Lower leg skin (tissue), 4 donors: ENCODE measurements around the gene PVR. TPM values are rescaled to one million over a fixed set of nuclear protein-coding genes. Genes with fewer than 3 reads are reported as not detected.

Source experiments
- DNase-seq, 2 donors: peaks; one replicate each; pipeline ENCODE4 v3.0.0-alpha.2; 2019; ENCODE audit warnings: low spot score in 2 of 2
- H3K4me3 ChIP-seq: fragments of 200-600 bp; sonication (generic); 2 replicates; pipeline ENCODE4 v1.5.1; 2017; ENCODE audit warnings: mild to moderate bottlenecking, low read depth; ENCODE audit not compliant: poor library complexity, severe bottlenecking
- POLR2A ChIP-seq, 2 donors: fragments of 450-650 bp; IDR thresholded peaks; one replicate each; pipeline ENCODE4 v1.6.1; 2016 to 2017; ENCODE audit warnings: antibody characterized with exemption in 2 of 2, mild to moderate bottlenecking in 1 of 2, moderate library complexity in 1 of 2
- WGBS, 2 donors: methylation state at CpG; one replicate each; pipeline ENCODE4 v1.1.5; 2018; 5-methylcytosine and 5-hydroxymethylcytosine counted together
- intact Hi-C: fragments of 100-400 bp; cut with DNase I; formaldehyde crosslinking; loops from one replicate; pipeline ENCODE4 v1.15.0; 2023; ENCODE audit warnings: low total_unique reads
- total RNA-seq, 4 donors: library from RNA; depleted of rRNA; stranded (reverse); fragments of >200 nt; gene quantifications; one replicate each; pipeline ENCODE4 v1.1.0, GENCODE V29; 2016
- TF ChIP-seq, protein P1 (sequence below), 3 donors: fragments of 450-650 bp; IDR thresholded peaks; one replicate each; pipeline ENCODE4 v1.5.1; 2016; ENCODE audit warnings: antibody characterized with exemption in 3 of 3, mild to moderate bottlenecking in 3 of 3, moderate library complexity in 2 of 3

Gene PVR
- total RNA-seq, 4 donors from 2014 or later: 9.9 to 14.3 (median 12.1) TPM

DNA sequence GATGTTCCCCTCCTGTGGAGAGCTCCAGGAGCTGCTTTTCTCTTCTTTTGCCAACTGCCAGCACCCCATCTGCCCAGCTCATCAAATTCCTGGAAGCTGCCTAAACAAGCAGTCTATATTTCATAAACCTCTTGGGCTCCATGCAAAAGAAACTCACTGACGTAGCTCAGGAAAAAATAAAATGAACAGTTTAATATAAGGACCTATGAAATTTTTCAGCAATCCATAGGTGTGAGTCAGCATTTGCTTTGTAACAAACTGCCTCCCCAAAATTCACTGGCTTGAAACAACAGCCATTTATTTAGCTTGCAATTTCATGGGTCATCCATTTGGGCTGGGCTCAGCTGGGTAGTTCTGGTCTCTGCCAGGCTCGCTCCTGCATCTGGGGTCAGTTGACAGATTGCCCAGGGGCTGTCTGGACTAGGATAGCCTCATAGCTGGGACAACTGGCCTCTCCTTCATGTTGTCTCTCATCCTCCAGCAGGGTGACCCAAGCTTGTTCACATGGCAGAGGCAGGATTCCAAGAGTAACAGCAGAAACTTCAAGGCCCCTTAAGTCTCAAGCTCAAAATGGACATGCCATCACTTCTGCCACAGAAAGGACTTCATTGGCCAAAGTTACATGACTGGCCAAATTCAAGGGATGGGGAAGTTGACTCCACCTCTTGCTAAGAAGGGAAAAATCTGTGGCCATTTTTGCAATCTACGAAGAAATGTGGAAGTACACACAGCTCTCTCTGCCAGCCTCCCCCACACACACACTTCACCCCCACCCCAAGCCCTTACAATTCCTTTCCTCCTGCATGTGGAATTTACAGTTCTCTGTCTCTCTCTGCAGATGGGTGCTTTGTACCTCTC, 7.9 kb upstream of the PVR start:
- TF ChIP-seq POLR2A (IDR thresholded peaks at IDR 0.05): no peak
- TF ChIP-seq, protein P1, sequence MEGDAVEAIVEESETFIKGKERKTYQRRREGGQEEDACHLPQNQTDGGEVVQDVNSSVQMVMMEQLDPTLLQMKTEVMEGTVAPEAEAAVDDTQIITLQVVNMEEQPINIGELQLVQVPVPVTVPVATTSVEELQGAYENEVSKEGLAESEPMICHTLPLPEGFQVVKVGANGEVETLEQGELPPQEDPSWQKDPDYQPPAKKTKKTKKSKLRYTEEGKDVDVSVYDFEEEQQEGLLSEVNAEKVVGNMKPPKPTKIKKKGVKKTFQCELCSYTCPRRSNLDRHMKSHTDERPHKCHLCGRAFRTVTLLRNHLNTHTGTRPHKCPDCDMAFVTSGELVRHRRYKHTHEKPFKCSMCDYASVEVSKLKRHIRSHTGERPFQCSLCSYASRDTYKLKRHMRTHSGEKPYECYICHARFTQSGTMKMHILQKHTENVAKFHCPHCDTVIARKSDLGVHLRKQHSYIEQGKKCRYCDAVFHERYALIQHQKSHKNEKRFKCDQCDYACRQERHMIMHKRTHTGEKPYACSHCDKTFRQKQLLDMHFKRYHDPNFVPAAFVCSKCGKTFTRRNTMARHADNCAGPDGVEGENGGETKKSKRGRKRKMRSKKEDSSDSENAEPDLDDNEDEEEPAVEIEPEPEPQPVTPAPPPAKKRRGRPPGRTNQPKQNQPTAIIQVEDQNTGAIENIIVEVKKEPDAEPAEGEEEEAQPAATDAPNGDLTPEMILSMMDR (IDR thresholded peaks at IDR 0.05): no peak
- 70 to 72% methylated on average over 3 of the region's 3 CpGs for WGBS, 2 donors
- intact Hi-C loops: no loop called here
- no peak overlapping the region for H3K4me3 ChIP-seq
- no peak for DNase-seq

DNA sequence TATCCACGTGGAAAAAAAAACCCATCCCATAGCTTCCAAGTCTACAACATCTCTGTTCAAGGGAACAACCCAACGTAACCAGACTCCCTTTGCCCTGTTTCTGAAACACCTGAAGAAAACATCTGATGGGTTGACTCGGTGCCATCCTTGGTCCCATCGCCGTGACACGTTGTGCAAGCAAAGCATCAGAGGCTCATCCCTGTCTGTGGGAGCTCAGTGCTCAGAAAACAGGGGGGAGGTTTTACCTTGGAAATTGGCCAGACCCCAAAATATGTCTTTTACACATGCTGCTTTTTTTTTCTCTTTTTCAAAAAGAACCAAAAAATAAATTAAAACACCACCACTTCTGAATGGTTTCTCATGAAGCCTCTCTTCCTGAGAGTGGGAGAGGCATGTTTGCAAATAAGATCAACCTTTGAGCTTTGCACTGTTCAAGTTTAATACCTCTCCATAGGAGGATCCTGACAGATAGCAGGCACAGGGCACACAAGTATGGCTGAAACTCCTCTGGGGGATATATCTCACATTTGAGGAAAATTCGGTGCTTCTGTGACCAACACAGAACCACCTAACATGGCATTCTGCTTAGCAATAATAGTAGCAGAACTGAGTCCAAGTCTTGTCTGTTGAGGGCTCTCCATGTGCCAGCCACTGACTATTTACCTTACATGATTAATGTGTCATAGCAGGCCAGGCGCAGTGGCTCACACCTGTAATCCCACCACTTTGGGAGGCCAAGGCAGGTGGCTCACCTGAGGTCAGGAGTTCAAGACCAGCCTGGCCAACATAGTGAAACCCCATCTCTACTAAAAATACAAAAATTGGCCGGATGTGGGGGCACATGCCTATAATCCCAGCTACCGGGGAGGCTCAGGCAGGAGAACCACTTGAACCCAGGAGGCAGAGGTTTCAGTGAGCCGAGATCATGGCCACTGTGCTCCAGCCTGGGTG, 7.0 kb upstream of the PVR start:
- intact Hi-C loops: no loop called here
- 78 to 79% methylated on average over 11 of the region's 11 CpGs for WGBS, 2 donors
- no peak for TF ChIP-seq POLR2A (IDR thresholded peaks at IDR 0.05)
- TF ChIP-seq, protein P1 (IDR thresholded peaks at IDR 0.05): no peak
- no peak for DNase-seq
- H3K4me3 ChIP-seq: no peak overlapping the region

DNA sequence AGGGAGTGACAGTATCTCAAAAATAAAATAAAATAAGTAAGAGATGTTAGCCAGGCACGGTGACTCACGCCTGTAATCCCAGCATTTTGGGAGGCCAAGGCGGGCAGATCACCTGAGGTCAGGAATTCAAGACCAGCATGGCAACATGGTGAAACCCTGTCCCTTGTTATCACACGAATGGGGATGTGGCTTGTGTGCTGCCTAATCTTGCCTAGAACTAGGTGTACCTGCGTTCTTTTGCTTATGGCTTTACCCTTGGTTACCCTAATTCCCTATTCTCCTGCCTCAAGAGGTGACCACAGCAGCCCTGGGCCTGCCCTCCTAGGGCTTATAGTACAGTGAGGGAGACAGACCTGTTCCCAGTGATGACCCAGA, 6.3 kb upstream of the PVR start:
- intact Hi-C loops: no loop called here
- no peak for TF ChIP-seq POLR2A (IDR thresholded peaks at IDR 0.05)
- TF ChIP-seq, protein P1 (IDR thresholded peaks at IDR 0.05): no peak
- 85% methylated on average over 5 of the region's 5 CpGs for WGBS, 2 donors
- no peak overlapping the region for H3K4me3 ChIP-seq
- no peak for DNase-seq

DNA sequence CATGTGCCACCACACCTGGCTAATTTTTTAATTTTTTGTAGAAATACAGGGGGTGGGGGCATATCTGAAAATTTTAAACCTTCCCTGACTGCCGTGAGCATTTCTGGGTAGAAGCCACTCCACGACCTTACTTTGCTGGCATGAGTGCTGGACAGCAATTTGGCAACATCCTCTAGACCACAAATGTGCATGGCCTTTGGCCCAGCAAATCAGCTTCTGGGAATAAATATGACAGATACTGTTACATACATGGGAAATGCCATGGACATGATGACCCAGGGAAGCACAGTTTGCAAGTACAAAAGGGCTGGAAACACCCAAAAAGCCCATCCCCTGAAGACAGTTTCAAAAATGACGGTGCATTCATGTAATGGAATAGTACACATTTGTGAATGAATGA, 3.2 kb upstream of the PVR start:
- TF ChIP-seq, protein P1 (IDR thresholded peaks at IDR 0.05): no peak
- no peak for TF ChIP-seq POLR2A (IDR thresholded peaks at IDR 0.05)
- no peak for DNase-seq
- 58 to 67% methylated on average over 3 of the region's 3 CpGs for WGBS, 2 donors
- intact Hi-C loops: no loop called here
- no peak overlapping the region for H3K4me3 ChIP-seq

DNA sequence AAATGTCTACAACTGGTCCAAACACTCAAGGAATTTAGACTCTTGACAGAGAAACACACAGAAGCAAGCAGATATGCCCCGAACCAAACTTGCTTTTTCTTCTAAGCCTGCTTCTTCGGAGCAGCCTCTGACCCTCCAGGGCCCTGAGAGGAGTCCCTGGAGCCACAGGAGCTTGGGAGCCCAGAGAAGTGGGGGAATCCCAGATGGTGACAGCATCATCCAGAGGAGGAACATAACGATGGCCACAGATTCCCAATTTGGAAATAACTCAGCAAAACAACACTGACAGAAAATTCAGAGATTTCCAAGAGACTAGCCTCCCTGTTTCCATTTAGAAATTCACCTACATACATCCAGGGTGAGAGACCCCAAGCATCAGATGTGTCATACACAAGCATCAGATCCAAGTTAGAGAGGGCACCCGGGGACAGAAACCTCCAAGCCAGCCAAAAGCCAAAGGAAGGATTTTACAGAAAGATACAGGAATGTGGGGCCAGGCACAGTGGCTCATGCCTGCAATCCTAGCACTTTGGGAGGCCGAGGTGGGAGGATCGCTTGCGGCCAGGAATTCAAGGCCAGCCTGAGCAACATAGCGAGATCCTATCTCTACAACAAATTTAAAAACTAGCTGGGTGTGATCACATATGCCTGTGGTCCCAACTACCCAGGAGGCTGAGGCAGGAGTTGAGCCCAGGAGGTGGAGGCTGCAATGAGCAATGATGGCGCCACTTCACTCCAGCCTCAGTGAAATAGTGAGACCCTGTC, 2.0 kb upstream of the PVR start:
- intact Hi-C loops: no loop called here

More for the DNA sequence above, 2.0 kb upstream of the PVR start:
- WGBS, 2 donors: 86 to 88% methylated on average over 9 of the region's 9 CpGs
- no peak for DNase-seq
- H3K4me3 ChIP-seq: no peak overlapping the region
- no peak for TF ChIP-seq POLR2A (IDR thresholded peaks at IDR 0.05)
- TF ChIP-seq, protein P1 (IDR thresholded peaks at IDR 0.05): no peak
